Measurements from ENCODE around the gene GJA9. TPM values are rescaled to one million over a fixed set of nuclear protein-coding genes. Genes with fewer than 3 reads are reported as not detected.

GJA9 gene
- total RNA-seq, 3 donors from 2014 or later: not detected

- intact Hi-C loops (cut with DNase I; ENCODE audit: low total_unique reads): no loop called here
Observed at GRCh38 chr1:38872401-38873026, 8.9 kb downstream of the GJA9 start.

GRCh38 chr1:38870996-38871395 lies 10.4 kb downstream of the GJA9 start:
- no peak for DNase-seq (ENCODE audit: low spot score in 2 of 2)
- no peak overlapping the region for H3K4me3 ChIP-seq
- no peak overlapping the region for H3K27ac ChIP-seq
- H3K27me3 ChIP-seq: no peaks in the 10 kb centered on the region
- intact Hi-C loops (cut with DNase I; ENCODE audit: low total_unique reads): no loop called here
- peaks cover 7 to 10% of the 10 kb centered on the region in 2 donors for H3K4me1 ChIP-seq
- no peaks in the 10 kb centered on the region for H3K9me3 ChIP-seq
- TF ChIP-seq POLR2AphosphoS5 (IDR thresholded peaks at IDR 0.05) (no peak), CTCF (IDR thresholded peaks at IDR 0.05) (no peak), POLR2A (IDR thresholded peaks at IDR 0.05) (no peak)
- no peaks in the 10 kb centered on the region for H3K36me3 ChIP-seq

More at GRCh38 chr1:38872401-38873026, 8.9 kb downstream of the GJA9 start:
- H3K36me3 ChIP-seq: no peaks in the 10 kb centered on the region
- TF ChIP-seq CTCF (IDR thresholded peaks at IDR 0.05) (no peak), POLR2AphosphoS5 (IDR thresholded peaks at IDR 0.05) (no peak), POLR2A (IDR thresholded peaks at IDR 0.05) (no peak)
- H3K9me3 ChIP-seq: no peaks in the 10 kb centered on the region
- peak overlapping the region; percentile 84 to 90 (median 84) for H3K4me3 ChIP-seq
- H3K27me3 ChIP-seq: no peaks in the 10 kb centered on the region
- peaks cover 7 to 10% of the 10 kb centered on the region in 2 donors for H3K4me1 ChIP-seq
- DNase-seq (ENCODE audit: low spot score in 2 of 2): no peak
- H3K27ac ChIP-seq: peak overlapping the region; percentile 75 to 80

GRCh38 chr1:38867208-38867607 lies 14.2 kb downstream of the GJA9 start:
- H3K4me3 ChIP-seq: no peak overlapping the region
- intact Hi-C loops (cut with DNase I; ENCODE audit: low total_unique reads): no loop called here

GRCh38 chr1:38865112-38865715 lies 16.2 kb downstream of the GJA9 start:
- Histone ChIP-seq H3K4me3 (no peak overlapping the region), H3K9me3 (no peaks in the 10 kb centered on the region), H3K27me3 (no peaks in the 10 kb centered on the region), H3K36me3 (no peaks in the 10 kb centered on the region), H3K4me1 (peaks cover 0 to 6% of the 10 kb centered on the region in 2 donors), H3K27ac (no peak overlapping the region)
- no peak for TF ChIP-seq CTCF (IDR thresholded peaks at IDR 0.05)
- no peak for TF ChIP-seq POLR2A (IDR thresholded peaks at IDR 0.05)
- TF ChIP-seq POLR2AphosphoS5 (IDR thresholded peaks at IDR 0.05): no peak
- intact Hi-C loops (cut with DNase I; ENCODE audit: low total_unique reads): no loop called here
- DNase-seq (ENCODE audit: low spot score in 2 of 2): no peak

More at GRCh38 chr1:38867208-38867607, 14.2 kb downstream of the GJA9 start:
- H3K4me1 ChIP-seq: peaks cover 2 to 7% of the 10 kb centered on the region in 2 donors
- no peaks in the 10 kb centered on the region for H3K36me3 ChIP-seq
- DNase-seq (ENCODE audit: low spot score in 2 of 2): no peak
- H3K9me3 ChIP-seq: no peaks in the 10 kb centered on the region
- no peak for TF ChIP-seq CTCF (IDR thresholded peaks at IDR 0.05)
- no peak for TF ChIP-seq POLR2A (IDR thresholded peaks at IDR 0.05)
- TF ChIP-seq POLR2AphosphoS5 (IDR thresholded peaks at IDR 0.05): no peak
- H3K27me3 ChIP-seq: no peaks in the 10 kb centered on the region
- H3K27ac ChIP-seq: no peak overlapping the region

GRCh38 chr1:38860454-38860795 lies 21.0 kb downstream of the GJA9 start:
- DNase-seq (ENCODE audit: low spot score in 2 of 2): no peak
- intact Hi-C loops (cut with DNase I; ENCODE audit: low total_unique reads): no loop called here
- Histone ChIP-seq H3K36me3 (no peaks in the 10 kb centered on the region), H3K4me1 (peaks cover 0 to 6% of the 10 kb centered on the region in 2 donors), H3K27ac (peak overlapping the region; percentile 86 to 96), H3K9me3 (no peaks in the 10 kb centered on the region), H3K4me3 (peak overlapping the region; percentile 80 to 93 (median 92)), H3K27me3 (no peaks in the 10 kb centered on the region)
- no peak for TF ChIP-seq CTCF (IDR thresholded peaks at IDR 0.05)
- TF ChIP-seq POLR2A (IDR thresholded peaks at IDR 0.05): no peak
- no peak for TF ChIP-seq POLR2AphosphoS5 (IDR thresholded peaks at IDR 0.05)
